ENCODE measurements around the gene DNAAF3. TPM values are rescaled to one million over a fixed set of nuclear protein-coding genes. Genes with fewer than 3 reads are reported as not detected.
A peak's percentile ranks its signal among the peaks of the same experiment; 100 is the strongest.

The DNAAF3 gene
- total RNA-seq, 1 donor from 2014 or later = 9.1 TPM

DNA sequence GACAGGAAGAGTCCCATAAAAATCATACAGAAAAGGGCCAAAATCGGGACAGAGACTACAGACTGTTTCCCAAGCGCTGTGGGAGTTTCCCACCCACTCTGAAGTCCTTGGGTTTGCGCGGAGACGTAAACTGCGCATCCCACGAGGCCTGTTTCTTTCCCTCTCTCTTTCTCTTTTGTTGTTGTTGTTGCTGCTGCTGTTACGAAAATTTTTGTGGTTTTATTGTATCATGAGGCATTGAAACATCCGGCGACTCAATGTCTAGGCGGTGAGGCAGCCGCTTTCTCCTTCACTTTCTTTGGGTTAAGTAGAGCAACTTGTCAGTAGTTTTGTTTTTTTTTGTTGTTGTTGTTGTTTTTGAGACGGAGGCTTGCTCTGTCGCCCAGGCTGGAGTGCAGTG lies 47.4 kb downstream of the DNAAF3 start:
- peak overlapping the region; percentile 88 for H2AFZ ChIP-seq (replicated peaks)

GRCh38 chr19:55118401-55118991 lies 47.9 kb downstream of the DNAAF3 start:
- Histone ChIP-seq H3K9ac (no peak overlapping the region), H3K4me2 (peak overlapping the region; percentile 85), H3K36me3 (no peaks in the 10 kb centered on the region), H3K4me3 (peak overlapping the region; percentile 80), H4K20me1 (ENCODE audit: low read depth) (peaks cover 36% of the 10 kb centered on the region), H3K27me3 (no peaks in the 10 kb centered on the region), H3K4me1 (peaks cover 8% of the 10 kb centered on the region), H3K27ac (no peak overlapping the region), H3K9me3 (ENCODE audit: low read depth) (no peaks in the 10 kb centered on the region), H2AFZ (replicated peaks) (peak overlapping the region; percentile 88), H3F3A (ENCODE audit: low read depth) (peaks cover 22% of the 10 kb centered on the region), H3K79me2 (ENCODE audit: low read depth) (peaks cover 36% of the 10 kb centered on the region)
- TF ChIP-seq EZH2phosphoT487 (IDR thresholded peaks at IDR 0.05) (no peak), EZH2 (IDR thresholded peaks at IDR 0.05) (no peak)
- no peaks in the 10 kb centered on the region for H3K9me3 Mint-ChIP-seq
- peak overlapping the region; percentile 74 for H3K27ac Mint-ChIP-seq
- no peaks in the 10 kb centered on the region for H3K36me3 Mint-ChIP-seq
- H3K4me3 Mint-ChIP-seq = peak overlapping the region; percentile 98
- H3K27me3 Mint-ChIP-seq (ENCODE audit: insufficient read depth, low read depth) = peaks cover 13% of the 10 kb centered on the region
- peak; percentile 75 for DNase-seq (ENCODE audit: low spot score)
- peaks cover 39% of the 10 kb centered on the region for H3K4me1 Mint-ChIP-seq

More for the DNA sequence above, 47.4 kb downstream of the DNAAF3 start:
- no peaks in the 10 kb centered on the region for H3K36me3 ChIP-seq
- H3F3A ChIP-seq (ENCODE audit: low read depth) = peaks cover 27% of the 10 kb centered on the region
- H3K9me3 Mint-ChIP-seq = no peaks in the 10 kb centered on the region
- no peaks in the 10 kb centered on the region for H3K27me3 ChIP-seq
- no peak overlapping the region for H3K27ac Mint-ChIP-seq
- peak overlapping the region; percentile 80 for H3K4me3 ChIP-seq
- H3K4me1 Mint-ChIP-seq = peaks cover 40% of the 10 kb centered on the region
- H3K79me2 ChIP-seq (ENCODE audit: low read depth) = peaks cover 30% of the 10 kb centered on the region
- H3K27me3 Mint-ChIP-seq (ENCODE audit: insufficient read depth, low read depth) = peaks cover 11% of the 10 kb centered on the region
- H3K4me3 Mint-ChIP-seq = peak overlapping the region; percentile 98
- H4K20me1 ChIP-seq (ENCODE audit: low read depth) = peaks cover 30% of the 10 kb centered on the region
- no peak for DNase-seq (ENCODE audit: low spot score)
- no peaks in the 10 kb centered on the region for H3K36me3 Mint-ChIP-seq
- peaks cover 13% of the 10 kb centered on the region for H3K4me1 ChIP-seq
- peak overlapping the region; percentile 85 for H3K4me2 ChIP-seq
- H3K27ac ChIP-seq = no peak overlapping the region
- no peak for TF ChIP-seq EZH2phosphoT487 (IDR thresholded peaks at IDR 0.05)
- H3K9ac ChIP-seq = no peak overlapping the region
- no peaks in the 10 kb centered on the region for H3K9me3 ChIP-seq (ENCODE audit: low read depth)

DNA sequence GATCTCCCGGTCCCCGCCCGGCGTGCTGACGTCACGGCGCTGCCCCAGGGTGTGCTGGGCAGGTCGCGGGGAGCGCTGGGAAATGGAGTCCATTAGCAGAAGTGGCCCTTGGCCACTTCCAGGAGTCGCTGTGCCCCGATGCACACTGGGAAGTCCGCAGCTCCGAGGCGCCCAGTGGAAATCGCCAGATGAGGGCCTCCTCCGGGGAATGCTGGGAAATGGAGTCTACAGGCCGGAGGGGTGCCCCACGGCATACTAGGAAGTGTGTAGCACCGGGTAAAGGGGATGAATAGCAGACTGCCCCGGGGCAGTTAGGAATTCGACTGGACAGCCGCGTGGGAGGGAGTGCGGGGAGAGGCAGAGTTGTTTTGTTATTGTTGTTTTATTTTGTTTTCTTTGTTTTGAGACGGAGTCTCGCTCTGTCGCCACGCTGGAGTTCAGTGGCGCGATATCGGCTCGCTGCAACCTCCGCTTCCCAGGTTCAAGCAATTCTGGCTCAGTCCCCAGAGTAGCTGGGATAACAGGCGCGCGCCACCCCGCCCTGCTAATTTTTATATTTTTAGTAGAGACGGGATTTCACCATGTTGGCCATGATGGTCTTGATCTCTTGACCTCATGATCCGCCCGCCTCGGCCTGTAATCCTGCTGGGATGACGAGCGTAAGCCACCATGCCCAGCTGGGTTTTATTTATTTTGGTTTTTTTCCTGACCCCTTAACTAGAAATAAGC lies 48.6 kb downstream of the DNAAF3 start:
- no peaks in the 10 kb centered on the region for H3K27me3 ChIP-seq
- peak overlapping the region; percentile 98 for H3K27ac Mint-ChIP-seq
- H3K9me3 ChIP-seq (ENCODE audit: low read depth) = no peaks in the 10 kb centered on the region
- H3K9me3 Mint-ChIP-seq = no peaks in the 10 kb centered on the region
- peaks cover 5% of the 10 kb centered on the region for H3K4me1 ChIP-seq
- H3K4me3 Mint-ChIP-seq = peak overlapping the region; percentile 98
- peak overlapping the region; percentile 88 for H2AFZ ChIP-seq (replicated peaks)
- no peaks in the 10 kb centered on the region for H3K36me3 Mint-ChIP-seq
- peak overlapping the region; percentile 80 for H3K4me3 ChIP-seq
- peaks cover 42% of the 10 kb centered on the region for H4K20me1 ChIP-seq (ENCODE audit: low read depth)
- no peak overlapping the region for H3K27ac ChIP-seq
- no peak overlapping the region for H3K9ac ChIP-seq
- peaks cover 15% of the 10 kb centered on the region for H3K27me3 Mint-ChIP-seq (ENCODE audit: insufficient read depth, low read depth)
- peaks cover 41% of the 10 kb centered on the region for H3K4me1 Mint-ChIP-seq
- H3K79me2 ChIP-seq (ENCODE audit: low read depth) = peaks cover 43% of the 10 kb centered on the region
- H3K4me2 ChIP-seq = peak overlapping the region; percentile 85
- peak; percentile 99 for DNase-seq (ENCODE audit: low spot score)
- no peak for TF ChIP-seq EZH2 (IDR thresholded peaks at IDR 0.05)
- no peak for TF ChIP-seq CTCF (IDR thresholded peaks at IDR 0.05)
- TF ChIP-seq EZH2phosphoT487 (IDR thresholded peaks at IDR 0.05) = no peak
- peaks cover 19% of the 10 kb centered on the region for H3F3A ChIP-seq (ENCODE audit: low read depth)
- H3K36me3 ChIP-seq = no peaks in the 10 kb centered on the region

DNA sequence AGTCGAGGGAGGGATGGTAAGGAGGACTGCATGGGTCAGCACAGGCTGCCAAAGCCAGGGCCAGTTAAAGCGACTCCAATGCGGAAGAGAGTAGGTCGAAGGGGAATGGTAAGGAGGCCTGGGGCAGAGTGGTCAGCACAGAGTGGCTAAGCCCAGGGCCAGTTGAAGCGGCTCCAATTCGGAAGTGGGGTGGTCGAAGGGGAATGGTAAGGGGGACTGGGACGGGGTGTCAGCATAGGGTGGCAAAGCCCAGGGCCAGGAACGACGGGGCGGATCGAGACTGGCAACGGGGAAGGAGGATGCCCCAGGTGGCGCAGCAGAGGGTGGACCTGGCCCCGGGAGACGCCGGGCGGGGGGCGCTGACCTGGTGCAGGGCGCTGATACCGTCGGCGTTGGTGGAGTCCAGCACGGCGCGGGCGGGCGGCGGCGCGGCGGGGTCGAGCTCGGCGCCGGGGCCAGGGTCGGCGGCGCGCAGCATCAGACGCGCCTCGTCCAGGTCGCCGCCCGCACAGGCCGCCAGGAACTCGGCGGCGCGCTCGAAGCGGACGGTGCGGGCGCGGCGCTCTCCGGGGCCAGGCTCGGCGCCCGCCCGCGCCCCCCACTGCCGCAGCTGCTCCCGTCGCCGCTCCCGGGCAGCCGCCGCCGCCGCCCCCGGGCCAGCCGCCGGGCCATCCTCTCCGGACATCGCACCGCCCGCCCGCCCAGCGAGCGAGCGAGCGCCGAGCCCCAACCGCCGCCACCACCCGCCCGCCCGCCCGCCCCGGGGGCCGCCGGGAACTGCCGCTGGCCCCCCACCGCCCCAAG lies 49.4 kb downstream of the DNAAF3 start, which contains the start of gene PPP1R12C:
TSS of gene PPP1R12C (minus strand) at position 779 of the 804 bp plus-strand sequence. CDS start at position 685, 94 bp downstream.
- H3K9me3 Mint-ChIP-seq = no peaks in the 10 kb centered on the region
- H3K36me3 ChIP-seq = no peaks in the 10 kb centered on the region
- H3K79me2 ChIP-seq (ENCODE audit: low read depth) = peaks cover 49% of the 10 kb centered on the region
- no peaks in the 10 kb centered on the region for H3K27me3 ChIP-seq
- peaks cover 15% of the 10 kb centered on the region for H3K27me3 Mint-ChIP-seq (ENCODE audit: insufficient read depth, low read depth)
- peak within 1 kb of the TSS; percentile 96 for H3K4me2 ChIP-seq
- TF ChIP-seq CTCF (IDR thresholded peaks at IDR 0.05) (no peak), EZH2 (IDR thresholded peaks at IDR 0.05) (no peak), EZH2phosphoT487 (IDR thresholded peaks at IDR 0.05) (no peak)
- peak within 1 kb of the TSS; percentile 80 for H3K4me3 ChIP-seq
- H3K4me3 Mint-ChIP-seq = peak within 1 kb of the TSS; percentile 98
- peak within 1 kb of the TSS; percentile 98 for H3K27ac Mint-ChIP-seq
- peaks cover 5% of the 10 kb centered on the region for H3K4me1 ChIP-seq
- no peak within 1 kb of the TSS for H3K27ac ChIP-seq
- H3F3A ChIP-seq (ENCODE audit: low read depth) = peaks cover 19% of the 10 kb centered on the region
- H3K36me3 Mint-ChIP-seq = no peaks in the 10 kb centered on the region
- peaks cover 50% of the 10 kb centered on the region for H4K20me1 ChIP-seq (ENCODE audit: low read depth)
- peak within 1 kb of the TSS; percentile 46 for H3K9ac ChIP-seq
- no peaks in the 10 kb centered on the region for H3K9me3 ChIP-seq (ENCODE audit: low read depth)
- no peak for DNase-seq (ENCODE audit: low spot score)
- peak within 1 kb of the TSS; percentile 88 for H2AFZ ChIP-seq (replicated peaks)
- peaks cover 42% of the 10 kb centered on the region for H3K4me1 Mint-ChIP-seq

Measured in neural progenitor cell (in vitro differentiated cells).